Suppressor macrophage treated with lipopolysaccharide for 4 hours (primary cell): ENCODE results near the gene ARPC2.
A peak's percentile ranks its signal among the peaks of the same experiment; 100 is the strongest.
"Not testable (repeated sequence)": the region's sequence is repeated elsewhere in the genome, so short reads cannot be mapped to it uniquely, and the experiment has no call there.

Experiments used
- DNase-seq: peaks from one replicate; pipeline ENCODE4 v3.0.0-alpha.2; 2020

Gene ARPC2

GRCh38 chr2:218216674-218217359 lies at the start of gene ARPC2:
TSS of gene ARPC2 (plus strand) at chr2:218217189. CDS start at chr2:218217471, 282 bp downstream.
- DNase-seq, result peak; percentile 99

DNA sequence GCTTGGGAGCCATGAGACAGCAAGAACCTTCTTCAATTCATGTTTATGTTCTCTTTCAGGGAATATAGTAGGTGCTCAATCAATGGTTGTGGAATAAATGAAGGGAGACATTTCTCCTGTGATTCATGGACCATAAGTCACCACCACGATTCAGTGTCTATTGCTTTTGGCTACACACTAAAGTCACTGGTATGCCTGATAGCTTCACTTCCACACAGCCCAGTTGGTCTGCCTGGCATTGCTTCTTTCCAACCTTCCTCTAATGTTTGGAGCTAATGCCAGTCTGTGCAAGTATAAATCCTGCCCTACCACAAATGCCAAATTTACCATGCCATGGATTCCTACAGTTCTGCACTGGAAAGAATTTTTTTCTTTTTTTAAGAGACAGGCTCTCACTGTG lies 49.0 kb upstream of the ARPC2 start:
- DNase-seq, result no peak

GRCh38 chr2:218168635-218169462 lies 48.1 kb upstream of the ARPC2 start:
- DNase-seq, result peak; percentile 60

GRCh38 chr2:218169757-218170546 lies 47.0 kb upstream of the ARPC2 start:
- no peak for DNase-seq

- not testable (repeated sequence) for DNase-seq
Observed at GRCh38 chr2:218171744-218172143, 45.2 kb upstream of the ARPC2 start.

DNA sequence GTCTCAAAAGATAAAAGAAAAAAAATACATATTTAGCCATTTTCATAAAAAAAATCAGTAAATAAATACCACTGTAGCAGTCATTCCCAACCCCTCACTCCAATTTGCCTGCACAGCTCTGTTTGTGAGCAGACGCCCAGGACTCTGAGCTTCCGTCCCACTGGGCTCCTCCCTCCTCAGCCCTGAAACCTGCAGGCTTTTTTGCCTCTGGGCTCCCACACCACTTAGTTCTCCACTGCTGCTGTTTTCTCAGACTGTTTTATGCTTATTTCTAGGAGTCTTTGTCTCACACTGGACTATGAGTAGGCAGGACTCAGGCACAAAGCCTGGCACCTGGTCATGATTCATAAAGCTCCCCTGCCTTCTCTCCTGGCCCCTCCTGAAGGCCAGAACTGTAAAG lies 44.1 kb upstream of the ARPC2 start:
- no peak for DNase-seq

DNA sequence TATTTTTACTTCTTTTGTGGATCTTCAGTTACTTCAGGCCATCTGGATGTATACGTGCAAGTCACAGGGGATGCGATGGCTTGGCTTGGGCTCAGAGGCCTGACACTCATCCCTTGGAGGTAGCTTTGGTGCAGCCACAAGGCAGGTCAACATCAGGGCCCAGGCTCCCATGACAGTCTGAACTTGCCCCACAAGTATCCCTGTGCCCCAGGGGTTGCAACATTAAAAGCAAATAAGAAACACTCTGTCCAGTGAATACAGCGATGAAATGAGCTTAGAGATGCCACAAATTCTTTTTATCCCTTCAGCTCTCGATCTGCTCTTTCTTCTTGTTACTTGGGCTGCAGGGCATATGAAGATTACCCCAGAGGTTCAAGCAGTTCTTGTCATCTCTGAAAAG lies 37.2 kb upstream of the ARPC2 start:
- no peak for DNase-seq

GRCh38 chr2:218180467-218181114 lies 36.4 kb upstream of the ARPC2 start:
- DNase-seq, result no peak

GRCh38 chr2:218184331-218184730 lies 32.7 kb upstream of the ARPC2 start:
- DNase-seq, result no peak

GRCh38 chr2:218186355-218186766 lies 30.6 kb upstream of the ARPC2 start:
- peak; percentile 83 for DNase-seq

DNA sequence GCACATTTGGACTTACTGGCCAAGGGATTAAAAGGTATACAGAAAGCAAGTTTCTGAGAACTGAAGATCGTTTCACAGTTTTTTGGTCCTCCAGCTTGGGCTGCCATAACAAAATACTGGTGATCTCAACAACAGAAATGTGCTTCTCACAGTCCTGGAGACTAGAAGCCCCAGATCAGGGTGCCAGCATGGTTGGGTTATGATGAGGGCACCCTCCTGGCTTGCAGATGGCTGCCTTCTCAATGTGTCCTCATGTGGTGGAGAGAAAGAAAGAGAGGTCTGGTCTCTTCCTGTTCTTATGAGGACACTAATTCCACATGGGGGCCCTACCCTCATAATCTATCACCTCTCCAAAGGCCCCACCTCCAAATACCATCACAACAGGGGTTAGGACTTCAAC lies 30.1 kb upstream of the ARPC2 start:
- DNase-seq, result no peak

- DNase-seq, result no peak
Observed at GRCh38 chr2:218187296-218188015, 29.5 kb upstream of the ARPC2 start.

- DNase-seq, result no peak
Observed at GRCh38 chr2:218188528-218188927, 28.5 kb upstream of the ARPC2 start.

DNA sequence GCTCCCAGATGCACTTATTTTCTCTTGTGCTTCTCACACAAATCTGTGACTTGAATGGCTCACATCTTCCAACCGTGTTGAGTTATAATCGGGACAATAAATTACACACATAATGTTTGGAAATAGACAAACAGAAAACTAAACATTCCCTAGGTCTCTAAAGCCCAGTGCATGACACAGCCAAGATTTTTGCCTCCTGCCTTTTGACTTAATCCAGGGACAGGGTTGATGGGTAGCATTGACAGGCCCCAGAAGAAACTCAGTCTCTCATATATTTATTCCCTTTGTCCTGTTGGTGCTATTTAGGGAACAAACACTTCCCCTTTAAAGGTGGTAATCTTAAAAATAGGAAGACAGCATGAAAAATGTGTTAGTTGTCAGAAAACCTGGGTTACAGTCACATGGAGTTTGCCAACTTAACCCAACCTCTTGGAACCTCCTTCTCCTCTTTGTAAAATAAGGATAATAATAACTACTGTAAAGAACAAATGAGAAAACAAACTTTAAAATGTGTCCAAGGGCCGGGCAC lies 24.0 kb upstream of the ARPC2 start:
- no peak for DNase-seq

GRCh38 chr2:218193701-218194100 lies 23.3 kb upstream of the ARPC2 start:
- no peak for DNase-seq

DNA sequence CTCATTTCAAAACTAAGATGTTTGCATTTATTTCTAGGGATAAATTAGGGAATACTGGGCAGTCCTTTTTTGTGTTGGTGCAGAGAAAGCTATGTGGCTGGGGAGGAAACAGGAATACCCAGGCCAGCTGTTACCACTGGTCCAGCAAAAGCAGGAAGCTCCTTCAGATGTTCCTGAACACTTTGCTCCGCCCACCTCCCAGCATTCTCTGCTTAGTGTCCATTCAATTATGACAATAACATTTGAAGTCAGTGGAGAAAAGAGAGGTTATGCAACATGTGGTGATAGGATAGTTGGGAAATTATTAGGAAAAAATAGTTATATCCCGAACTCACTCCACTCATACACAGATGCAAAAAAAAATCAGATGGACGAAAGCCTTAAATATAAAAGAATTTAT lies 22.1 kb upstream of the ARPC2 start:
- DNase-seq, result no peak

DNA sequence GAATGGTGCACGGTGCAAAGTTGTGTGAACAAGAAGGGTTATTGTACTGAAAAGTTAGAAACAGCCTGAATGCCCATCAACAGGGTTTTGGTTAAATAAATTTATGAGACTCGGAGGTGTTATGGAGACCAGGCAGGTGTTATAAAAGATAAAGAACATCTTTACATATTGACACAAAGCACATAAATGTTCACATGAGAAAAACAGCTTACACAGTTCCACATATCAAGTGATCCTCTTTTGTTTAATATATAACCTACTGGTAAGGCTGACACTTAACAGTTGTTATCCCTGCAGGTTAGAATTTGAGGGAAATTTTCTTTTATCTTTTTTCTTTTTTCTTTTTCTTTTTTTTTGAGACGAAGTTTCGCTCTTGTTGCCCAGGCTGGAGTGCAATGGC lies 20.0 kb upstream of the ARPC2 start:
- no peak for DNase-seq

DNA sequence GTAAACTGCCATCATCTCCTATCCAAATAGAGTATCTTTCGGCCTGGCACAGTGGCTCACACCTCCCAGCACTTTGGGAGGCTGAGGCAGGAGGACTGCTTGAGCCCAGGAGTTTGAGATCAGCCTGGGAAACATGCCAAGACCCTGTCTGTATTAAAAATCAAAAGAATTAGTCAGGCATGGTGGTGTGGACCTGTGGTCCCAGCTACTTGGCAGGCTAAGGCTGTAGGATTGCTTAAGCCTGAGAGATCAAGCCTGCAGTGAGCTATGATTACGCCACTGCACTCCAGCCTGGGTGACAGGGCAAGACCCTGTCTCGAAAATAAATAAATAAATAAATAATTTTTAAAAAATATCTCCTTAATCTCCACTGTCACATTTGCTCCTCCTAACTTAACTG lies 14.7 kb upstream of the ARPC2 start:
- no peak for DNase-seq

DNA sequence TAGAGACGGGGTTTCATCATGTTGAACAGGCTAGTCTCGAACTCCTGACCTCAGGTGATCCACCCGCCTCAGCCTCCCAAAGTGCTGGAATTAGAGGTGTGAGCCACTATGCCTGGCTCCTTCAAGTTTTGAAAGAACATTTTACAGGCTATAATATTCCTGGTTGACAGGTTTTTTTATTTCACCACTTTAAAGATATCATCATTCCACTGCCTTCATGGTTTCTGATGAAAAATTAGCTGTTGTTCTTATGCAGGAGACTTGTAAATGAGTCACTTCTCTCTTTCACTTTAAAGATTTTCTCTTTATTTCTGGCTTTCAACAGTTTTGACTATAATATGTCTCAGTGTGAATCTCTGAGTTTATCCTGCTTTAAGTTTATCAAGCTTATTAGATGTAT lies 7.9 kb upstream of the ARPC2 start:
- DNase-seq, result no peak

DNA sequence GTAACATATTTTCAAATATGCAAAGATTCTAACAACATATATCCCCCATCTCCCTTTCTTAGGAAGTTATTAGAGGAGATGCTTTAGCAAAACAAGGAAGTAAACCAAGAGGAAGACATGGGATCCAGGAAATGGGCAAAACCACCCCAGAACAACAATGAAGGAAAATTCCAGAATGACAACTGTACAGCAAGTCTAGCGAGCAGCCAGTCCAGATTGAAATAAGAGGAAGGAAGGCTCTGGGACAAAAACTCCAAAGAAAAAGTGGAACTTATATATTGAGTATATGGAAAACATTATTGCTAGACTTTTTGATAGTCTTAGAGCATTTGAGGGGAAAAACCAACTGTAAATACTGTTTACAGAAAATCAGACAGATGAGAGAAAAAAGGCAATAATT lies 2.9 kb upstream of the ARPC2 start:
- DNase-seq, result peak; percentile 57

DNA sequence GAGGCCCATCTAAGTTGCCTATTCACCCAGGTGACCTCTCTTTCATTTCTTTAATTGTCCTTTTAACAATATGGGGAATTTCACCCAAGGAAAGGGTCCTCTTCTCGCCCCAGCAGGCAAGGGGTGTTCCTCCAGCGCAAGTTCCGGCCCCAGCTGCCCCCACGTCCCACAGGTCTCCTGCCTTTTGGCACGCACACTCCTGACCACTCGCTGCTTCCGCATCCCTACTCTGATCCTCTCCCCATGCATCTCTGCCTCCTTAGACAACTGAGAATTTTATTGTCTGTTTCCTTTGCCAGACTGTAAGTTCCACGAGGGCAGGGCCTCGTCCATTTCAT lies 684 bp upstream of the ARPC2 start:
- no peak for DNase-seq
